22Rv1 (cell line): Measurements from ENCODE around the gene OR2K2.
"Not testable (repeated sequence)": the region's sequence is repeated elsewhere in the genome, so short reads cannot be mapped to it uniquely, and the experiment has no call there.

Experiments used
- H3K27ac ChIP-seq: fragments of 450-650 bp; 2 replicates; pipeline ENCODE4 v1.5.1; 2017
- ZFX ChIP-seq: fragments of 450-650 bp; IDR thresholded peaks from 2 replicates; pipeline ENCODE4 v1.6.1; 2017; ENCODE audit warnings: antibody characterized with exemption, borderline replicate concordance
- TF ChIP-seq, protein P1 (sequence below): fragments of 450-650 bp; IDR thresholded peaks from 2 replicates; pipeline ENCODE4 v1.5.1; 2017; ENCODE audit warnings: mild to moderate bottlenecking

OR2K2 gene

DNA sequence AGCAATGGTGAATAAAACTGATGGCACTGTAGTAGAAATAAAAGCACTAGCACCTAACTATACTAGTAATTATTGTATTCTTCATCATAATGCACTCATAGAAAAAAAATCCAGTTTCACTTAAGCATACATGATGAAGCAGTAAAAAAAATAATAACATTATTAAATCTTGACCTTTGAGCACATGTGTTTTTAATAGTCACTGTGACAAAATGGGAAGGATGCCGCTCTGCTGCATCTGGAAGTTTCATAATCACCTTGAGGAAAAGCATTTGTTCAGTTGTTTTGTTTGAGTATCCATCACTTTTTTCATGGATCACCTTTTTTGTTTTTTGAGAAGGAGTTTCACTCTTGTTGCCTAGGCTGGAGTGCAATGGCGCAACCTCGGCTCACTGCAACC, 13.2 kb downstream of the OR2K2 start:
- H3K27ac ChIP-seq, result no peak overlapping the region
- no peak for TF ChIP-seq ZFX
- TF ChIP-seq, protein P1, sequence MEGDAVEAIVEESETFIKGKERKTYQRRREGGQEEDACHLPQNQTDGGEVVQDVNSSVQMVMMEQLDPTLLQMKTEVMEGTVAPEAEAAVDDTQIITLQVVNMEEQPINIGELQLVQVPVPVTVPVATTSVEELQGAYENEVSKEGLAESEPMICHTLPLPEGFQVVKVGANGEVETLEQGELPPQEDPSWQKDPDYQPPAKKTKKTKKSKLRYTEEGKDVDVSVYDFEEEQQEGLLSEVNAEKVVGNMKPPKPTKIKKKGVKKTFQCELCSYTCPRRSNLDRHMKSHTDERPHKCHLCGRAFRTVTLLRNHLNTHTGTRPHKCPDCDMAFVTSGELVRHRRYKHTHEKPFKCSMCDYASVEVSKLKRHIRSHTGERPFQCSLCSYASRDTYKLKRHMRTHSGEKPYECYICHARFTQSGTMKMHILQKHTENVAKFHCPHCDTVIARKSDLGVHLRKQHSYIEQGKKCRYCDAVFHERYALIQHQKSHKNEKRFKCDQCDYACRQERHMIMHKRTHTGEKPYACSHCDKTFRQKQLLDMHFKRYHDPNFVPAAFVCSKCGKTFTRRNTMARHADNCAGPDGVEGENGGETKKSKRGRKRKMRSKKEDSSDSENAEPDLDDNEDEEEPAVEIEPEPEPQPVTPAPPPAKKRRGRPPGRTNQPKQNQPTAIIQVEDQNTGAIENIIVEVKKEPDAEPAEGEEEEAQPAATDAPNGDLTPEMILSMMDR, result no peak

DNA sequence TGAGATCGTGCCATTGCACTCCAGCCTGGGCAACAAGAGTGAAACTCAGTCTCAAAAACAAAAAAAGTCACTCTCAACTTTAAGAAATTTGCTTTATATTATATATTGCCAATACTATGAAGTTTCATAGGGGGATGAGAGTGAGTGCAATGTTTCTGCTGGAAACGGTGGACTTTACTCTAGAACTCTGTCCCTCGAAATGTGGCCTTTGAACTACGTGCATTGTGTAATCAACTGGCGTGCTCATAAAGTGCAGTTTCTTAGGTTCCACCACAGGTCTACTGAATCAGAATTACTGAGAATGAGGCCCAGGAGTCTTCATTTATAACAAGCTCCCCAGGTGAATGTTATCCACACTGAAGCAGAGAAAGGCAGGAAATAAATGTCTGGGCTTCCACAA, 24.1 kb downstream of the OR2K2 start:
- no peak for TF ChIP-seq ZFX
- TF ChIP-seq, protein P1, result no peak

DNA sequence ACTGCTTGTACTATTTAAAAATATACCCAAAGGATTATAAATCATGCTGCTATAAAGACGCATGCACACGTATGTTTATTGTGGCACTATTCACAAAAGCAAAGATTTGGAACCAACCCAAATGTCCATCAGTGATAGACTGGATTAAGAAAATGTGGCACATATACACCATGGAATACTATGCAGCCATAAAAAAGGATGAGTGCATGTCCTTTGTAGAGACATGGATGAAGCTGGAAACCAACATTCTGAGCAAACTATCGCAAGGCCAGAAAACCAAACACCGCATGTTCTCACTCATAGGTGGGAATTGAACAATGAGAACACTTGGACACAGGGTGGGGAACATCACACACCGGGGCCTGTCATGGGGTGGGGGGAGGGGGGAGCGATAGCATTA, 26.0 kb downstream of the OR2K2 start:
- H3K27ac ChIP-seq, result not testable (repeated sequence)

More for the DNA sequence above, 24.1 kb downstream of the OR2K2 start:
- no peak overlapping the region for H3K27ac ChIP-seq

DNA sequence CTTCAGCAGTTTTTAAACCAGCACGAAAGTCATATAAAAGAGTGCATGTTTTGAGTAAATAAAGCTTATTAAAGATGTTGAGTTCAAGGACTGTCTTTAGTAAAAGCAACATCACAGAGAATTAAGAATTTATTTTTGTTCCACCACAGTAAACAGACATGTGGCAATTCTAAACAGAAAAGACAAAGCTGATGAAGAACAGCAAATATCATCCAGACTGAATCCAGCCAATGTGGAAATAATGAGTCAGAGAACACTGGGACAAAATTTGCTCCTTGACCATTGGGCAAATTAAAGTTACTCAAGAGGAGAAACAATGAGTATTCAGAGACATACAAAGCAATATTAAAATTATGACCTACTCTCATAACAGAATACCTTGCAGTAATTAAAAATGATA, 28.8 kb downstream of the OR2K2 start:
- H3K27ac ChIP-seq, result no peak overlapping the region
- no peak for TF ChIP-seq ZFX
- TF ChIP-seq, protein P1, result no peak

DNA sequence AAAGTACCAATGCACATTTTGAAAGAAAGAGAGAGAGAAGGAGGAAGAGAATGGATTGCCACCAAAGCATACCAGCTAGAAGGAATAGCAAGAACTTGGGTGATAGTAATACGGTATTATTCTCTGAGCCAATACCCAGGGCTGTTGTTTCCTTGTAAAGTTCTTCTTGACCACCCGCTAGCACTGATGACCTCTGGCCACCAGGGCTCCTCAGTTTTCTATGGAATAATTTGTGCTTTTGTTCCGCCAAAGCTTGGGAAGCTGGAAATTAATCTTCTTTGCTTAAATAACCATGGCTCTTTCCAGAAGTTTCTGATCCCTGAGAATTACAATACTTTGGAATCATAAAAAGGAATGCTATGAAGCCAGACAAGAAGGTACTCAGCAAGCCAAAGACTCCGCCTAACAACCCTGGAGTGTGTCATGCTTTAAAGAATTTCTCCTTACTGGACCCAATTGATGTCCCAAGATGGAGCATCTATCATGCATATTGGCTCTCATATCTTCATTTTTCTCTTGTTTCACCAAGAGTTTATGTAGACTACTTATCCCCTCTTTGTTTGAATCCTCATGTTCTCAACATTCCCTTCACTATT, 29.8 kb downstream of the OR2K2 start:
- TF ChIP-seq, protein P1, result no peak
- TF ChIP-seq ZFX, result no peak
- no peak overlapping the region for H3K27ac ChIP-seq

DNA sequence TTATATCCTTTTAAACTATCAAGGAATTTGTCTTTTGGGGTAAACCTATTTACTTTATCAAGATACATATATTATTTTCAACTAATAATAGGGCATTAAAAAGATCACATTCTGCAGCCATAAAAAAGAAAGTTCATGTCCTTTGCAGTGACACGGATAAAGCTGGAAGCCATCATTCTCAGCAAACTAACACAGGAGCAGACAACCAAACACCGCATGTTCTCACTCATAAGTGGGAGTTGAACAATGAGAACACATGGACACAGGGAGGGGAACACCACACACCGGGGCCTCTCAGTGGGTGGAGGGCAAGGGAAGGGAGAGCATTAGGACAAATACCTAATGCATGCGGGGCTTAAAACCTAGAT, 30.4 kb downstream of the OR2K2 start:
- not testable (repeated sequence) for H3K27ac ChIP-seq

DNA sequence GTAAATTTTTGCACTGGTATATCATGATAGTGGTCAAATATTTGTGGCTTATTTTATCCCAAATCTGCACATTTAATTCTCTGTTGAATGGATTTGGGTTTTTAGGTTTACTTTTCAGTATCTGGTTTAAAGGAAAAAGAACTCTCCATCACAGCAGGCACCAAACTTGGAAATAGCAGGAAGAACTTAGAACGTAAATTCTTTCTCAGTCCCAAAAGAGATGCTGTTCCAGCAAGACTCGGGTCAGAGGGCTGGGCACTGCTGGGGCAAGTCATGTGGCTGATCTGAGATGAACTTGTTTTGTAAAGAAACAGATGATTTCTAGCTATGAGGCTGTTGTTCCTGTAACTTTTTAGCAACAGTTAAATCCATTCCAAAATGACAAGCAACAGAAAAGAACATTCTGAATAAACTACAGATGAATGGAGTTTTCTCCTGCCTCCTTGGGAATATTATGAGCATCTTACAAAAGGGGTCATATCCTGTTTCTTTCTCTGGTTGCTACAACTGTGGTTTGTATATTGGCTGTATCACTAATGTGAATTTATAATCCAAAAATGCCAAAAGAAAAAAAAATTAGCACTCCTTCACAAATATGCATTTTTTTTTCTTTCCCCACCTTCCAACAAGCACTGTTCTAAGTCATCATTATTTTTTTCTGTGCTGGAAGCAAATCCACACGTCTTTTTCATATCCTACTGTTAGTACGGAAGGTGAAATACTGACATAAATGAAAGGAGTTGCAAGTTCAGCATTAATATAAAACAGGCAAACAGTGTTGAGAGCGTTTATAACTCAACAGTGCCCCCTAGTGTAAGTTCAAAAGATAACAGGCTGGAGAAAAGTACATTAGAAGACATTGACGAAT, 31.1 kb downstream of the OR2K2 start:
- TF ChIP-seq, protein P1, result peak; percentile 81
- TF ChIP-seq ZFX, result no peak
- no peak overlapping the region for H3K27ac ChIP-seq

More for the DNA sequence above, 30.4 kb downstream of the OR2K2 start:
- TF ChIP-seq, protein P1, result peak; percentile 37
